Stomach (tissue), 4 donors: ENCODE data around the gene RENBP.

ENCODE experiments used
- CTCF ChIP-seq, 7 experiments: fragments of 450-650 bp in 4 of 7; fragments of 200-600 bp in 3 of 7; sonication (generic) in 3 of 7; IDR thresholded peaks; one replicate each; pipeline ENCODE4 v1.5.1; 2016 to 2019; ENCODE audit warnings: antibody characterized with exemption in 7 of 7, control low read depth in 2 of 7, mild to moderate bottlenecking in 1 of 7
- EP300 ChIP-seq: sonication (generic); formaldehyde crosslinking; IDR thresholded peaks from one replicate; pipeline ENCODE4 v1.6.1; 2017; ENCODE audit warnings: antibody characterized with exemption
- POLR2A ChIP-seq, 4 donors: fragments of 450-650 bp; IDR thresholded peaks; one replicate each; pipeline ENCODE4 v1.6.1; 2016; ENCODE audit warnings: antibody characterized with exemption in 4 of 4, control low read depth in 2 of 4, mild to moderate bottlenecking in 1 of 4, moderate library complexity in 1 of 4
- POLR2AphosphoS5 ChIP-seq, 3 donors: sonication (generic); formaldehyde crosslinking; IDR thresholded peaks; one replicate each; pipeline ENCODE4 v1.6.1; 2016; ENCODE audit warnings: antibody characterized with exemption in 3 of 3

GRCh38 chrX:153974003-153974725 is 29.7 kb upstream of the RENBP start:
- TF ChIP-seq POLR2AphosphoS5 (IDR thresholded peaks at IDR 0.05) (no peak), POLR2A (IDR thresholded peaks at IDR 0.05) (no peak), CTCF (IDR thresholded peaks at IDR 0.05) (no peak), EP300 (no peak)
